Vagina (tissue), 2 donors: Measurements from ENCODE around the gene JADE3.

ENCODE experiments used
- CTCF ChIP-seq, 3 experiments: fragments of 450-650 bp in 2 of 3; fragments of 200-600 bp in 1 of 3; sonication (generic) in 1 of 3; IDR thresholded peaks; one replicate each; pipeline ENCODE4 v1.5.1; 2017 to 2019; ENCODE audit warnings: antibody characterized with exemption in 3 of 3, mild to moderate bottlenecking in 2 of 3, moderate library complexity in 2 of 3
- POLR2AphosphoS5 ChIP-seq, 2 donors: sonication (generic); formaldehyde crosslinking; IDR thresholded peaks; one replicate each; pipeline ENCODE4 v1.9.0; 2017; ENCODE audit warnings: antibody characterized with exemption in 2 of 2, mild to moderate bottlenecking in 2 of 2, low read depth in 1 of 2; ENCODE audit not compliant: insufficient read depth in 1 of 2

DNA sequence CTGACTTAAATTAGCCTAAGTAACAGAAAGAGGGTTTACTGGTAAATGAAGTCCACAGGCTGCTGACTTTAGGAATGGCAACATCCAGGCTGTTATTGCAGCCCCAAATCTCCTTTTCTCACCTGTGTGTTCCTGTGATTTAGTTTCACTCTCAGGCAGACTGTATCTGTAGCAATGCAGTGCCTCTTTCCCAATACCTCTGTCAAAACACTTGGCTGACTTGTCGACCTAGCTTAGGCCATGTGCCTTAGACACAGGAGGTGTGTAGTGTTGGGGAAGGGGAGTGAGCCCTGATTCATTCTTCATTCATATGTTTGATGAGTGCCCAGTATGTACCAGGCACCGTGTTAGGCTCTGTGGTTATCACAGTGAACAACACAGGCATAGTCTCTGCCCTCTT, 46.9 kb downstream of the JADE3 start:
- no peak for TF ChIP-seq CTCF (IDR thresholded peaks at IDR 0.05)
- no peak for TF ChIP-seq POLR2AphosphoS5 (IDR thresholded peaks at IDR 0.05; ENCODE audit: insufficient read depth in 1 of 2, low read depth in 1 of 2)
